Gastrocnemius medialis (tissue), 4 donors: Measurements from ENCODE around the gene SNRPB.

Experiments used
- POLR2A ChIP-seq, 2 donors: fragments of 450-650 bp; IDR thresholded peaks; one replicate each; pipeline ENCODE4 v1.6.1; 2017; ENCODE audit warnings: antibody characterized with exemption in 2 of 2, mild to moderate bottlenecking in 2 of 2, moderate library complexity in 2 of 2
- TF ChIP-seq, protein P1 (sequence below), 5 experiments: fragments of 450-650 bp in 3 of 5; fragments of 200-600 bp in 2 of 5; sonication (generic) in 2 of 5; IDR thresholded peaks in 4 of 5; conservative IDR thresholded peaks in 1 of 5; 1 replicate in 4 of 5; 2 replicates in 1 of 5; pipeline ENCODE4 v1.5.1; 2016 to 2019; ENCODE audit warnings: antibody characterized with exemption in 5 of 5, mild to moderate bottlenecking in 3 of 5, moderate library complexity in 3 of 5

DNA sequence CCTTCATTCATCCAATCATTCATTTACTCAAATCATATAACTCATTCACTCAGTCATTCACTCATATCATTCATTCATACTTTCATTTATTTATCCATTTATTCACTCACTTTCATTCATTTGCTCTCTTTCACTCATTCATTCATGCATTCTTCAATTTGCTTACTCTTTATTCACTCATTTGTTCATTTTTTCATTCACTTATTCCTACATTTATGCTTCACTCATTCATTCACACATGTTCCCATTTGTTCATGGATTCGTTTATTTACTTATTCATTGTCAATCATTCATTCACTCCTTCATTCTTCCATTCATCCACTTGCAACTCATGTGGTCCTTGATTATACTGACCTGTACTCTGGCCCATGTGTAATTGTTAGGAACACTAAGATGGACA, 39.4 kb downstream of the SNRPB start:
- no peak for TF ChIP-seq POLR2A (IDR thresholded peaks at IDR 0.05)
- TF ChIP-seq, protein P1, sequence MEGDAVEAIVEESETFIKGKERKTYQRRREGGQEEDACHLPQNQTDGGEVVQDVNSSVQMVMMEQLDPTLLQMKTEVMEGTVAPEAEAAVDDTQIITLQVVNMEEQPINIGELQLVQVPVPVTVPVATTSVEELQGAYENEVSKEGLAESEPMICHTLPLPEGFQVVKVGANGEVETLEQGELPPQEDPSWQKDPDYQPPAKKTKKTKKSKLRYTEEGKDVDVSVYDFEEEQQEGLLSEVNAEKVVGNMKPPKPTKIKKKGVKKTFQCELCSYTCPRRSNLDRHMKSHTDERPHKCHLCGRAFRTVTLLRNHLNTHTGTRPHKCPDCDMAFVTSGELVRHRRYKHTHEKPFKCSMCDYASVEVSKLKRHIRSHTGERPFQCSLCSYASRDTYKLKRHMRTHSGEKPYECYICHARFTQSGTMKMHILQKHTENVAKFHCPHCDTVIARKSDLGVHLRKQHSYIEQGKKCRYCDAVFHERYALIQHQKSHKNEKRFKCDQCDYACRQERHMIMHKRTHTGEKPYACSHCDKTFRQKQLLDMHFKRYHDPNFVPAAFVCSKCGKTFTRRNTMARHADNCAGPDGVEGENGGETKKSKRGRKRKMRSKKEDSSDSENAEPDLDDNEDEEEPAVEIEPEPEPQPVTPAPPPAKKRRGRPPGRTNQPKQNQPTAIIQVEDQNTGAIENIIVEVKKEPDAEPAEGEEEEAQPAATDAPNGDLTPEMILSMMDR (IDR thresholded peaks at IDR 0.05 in 4 of 5, conservative IDR thresholded peaks at IDR 0.05 in 1 of 5), result no peak
